ENCODE measurements around the gene KRT75.

- TF ChIP-seq CTCF (conservative IDR thresholded peaks at IDR 0.05; ENCODE audit: low read depth, low read length) (no peak), MAZ (IDR thresholded peaks at IDR 0.05; ENCODE audit: borderline replicate concordance, low read depth, low read length) (no peak), BHLHE40 (IDR thresholded peaks at IDR 0.05; ENCODE audit: low read depth, low read length) (no peak), RAD21 (IDR thresholded peaks at IDR 0.05; ENCODE audit: low read length) (no peak), POLR2A (IDR thresholded peaks at IDR 0.05; ENCODE audit: low read depth, low read length) (no peak), MAFK (IDR thresholded peaks at IDR 0.05; ENCODE audit: low read depth, low read length) (no peak), RFX5 (IDR thresholded peaks at IDR 0.05; ENCODE audit: low read depth, low read length) (no peak), FOS (IDR thresholded peaks at IDR 0.05; ENCODE audit: low read depth, low read length) (no peak), SMC3 (IDR thresholded peaks at IDR 0.05; ENCODE audit: low read depth, low read length) (no peak), NFE2L2 (IDR thresholded peaks at IDR 0.05; ENCODE audit: low read depth, low read length) (no peak), CEBPB (IDR thresholded peaks at IDR 0.05; ENCODE audit: low read depth, low read length) (no peak)
These were observed 24.7 kb upstream of the KRT75 start for GRCh38 chr12:52458861-52459260.

Data from IMR-90 (cell line).